K562 (cell line): ENCODE results near the gene TMEM214. TPM values are rescaled to one million over a fixed set of nuclear protein-coding genes. Genes with fewer than 3 reads are reported as not detected.

Experiments used
- ATAC-seq: fragments of 200-7000 bp; cut with Tn5 transposase; 3 replicates; pipeline ENCODE4 v1.9.1; 2020; ENCODE audit warnings: moderate library complexity
- BruUV-seq: library from RNA; stranded (reverse); fragments of 400-500 nt; replicated peaks from 2 replicates; lab custom pipeline; 2021; lab: Mats Ljungman, UMichigan
- CTCF ChIA-PET: fragments of 300-600 bp; formaldehyde crosslinking; extraction: SDS; loops from one replicate; lab custom pipeline; 2021; ENCODE audit warnings: low intra/inter-chr PET ratio; lab: Yijun Ruan, JAX
- POLR2A ChIA-PET: fragments of 300-600, 350-650 bp; sonication (Branson Sonifier 250); formaldehyde crosslinking; extraction: SDS; loops from one replicate; lab custom pipeline; 2021; ENCODE audit warnings: antibody characterized with exemption, inconsistent platforms; lab: Yijun Ruan, JAX
- DNase-seq, 4 experiments: peaks; one replicate each; pipeline versions ENCODE4 v3.0.0 to v3.0.0-alpha.2; 2011 to 2018; ENCODE audit warnings: low spot score in 3 of 4, mixed read lengths in 3 of 4; ENCODE audit errors: extremely low read depth in 1 of 4
- FAIRE-seq: peaks from 2 replicates; lab custom pipeline; 2011; peaks lifted over from hg19 to GRCh38; lab: Jason Lieb, UNC
- H2AFZ ChIP-seq: 2 replicates; pipeline ENCODE4 v1.6.0; 2011; ENCODE audit warnings: low read depth, low read length, control low read depth, inconsistent platforms
- H3K27ac ChIP-seq: fragments of 200-600 bp; 3 replicates; pipeline ENCODE4 v1.8.0; 2011; ENCODE audit warnings: low read depth, mild to moderate bottlenecking, control low read depth, inconsistent platforms, low read length, moderate library complexity, mixed read lengths; ENCODE audit errors: extremely low read depth
- H3K27me3 ChIP-seq, 2 experiments: fragments of 300-600 bp in 1 of 2; 2 replicates in 1 of 2; 3 replicates in 1 of 2; pipeline versions ENCODE4 v1.6.0 to v1.8.0; 2011; ENCODE audit warnings: inconsistent platforms in 2 of 2, low read length in 2 of 2, mild to moderate bottlenecking in 1 of 2, mixed read lengths in 1 of 2, moderate library complexity in 1 of 2; ENCODE audit not compliant: control insufficient read depth in 2 of 2, insufficient read depth in 2 of 2
- H3K36me3 ChIP-seq: fragments of 300-600 bp; 3 replicates; pipeline ENCODE4 v1.8.0; 2011; ENCODE audit warnings: mild to moderate bottlenecking, low read length, inconsistent platforms; ENCODE audit not compliant: control insufficient read depth, insufficient read depth
- H3K4me1 ChIP-seq, 2 experiments: fragments of 200-600 bp in 1 of 2; replicated peaks in 1 of 2; 2 replicates in 1 of 2; 3 replicates in 1 of 2; pipeline versions ENCODE4 v1.5.1 to v1.8.0; 2011; ENCODE audit warnings: inconsistent platforms in 2 of 2, low read length in 2 of 2, mild to moderate bottlenecking in 1 of 2, mixed read lengths in 1 of 2, moderate library complexity in 1 of 2; ENCODE audit not compliant: control insufficient read depth in 2 of 2, insufficient read depth in 2 of 2
- H3K4me2 ChIP-seq: 2 replicates; pipeline ENCODE4 v1.6.1; 2011; ENCODE audit warnings: low read length, control low read depth, inconsistent platforms, mixed read lengths; ENCODE audit not compliant: insufficient read depth
- H3K4me3 ChIP-seq: fragments of 200-600 bp; sonication (generic), shearing (Covaris generic); 2 replicates; pipeline ENCODE4 v1.5.1; 2016; ENCODE audit warnings: control low read depth, inconsistent platforms
- H3K79me2 ChIP-seq: fragments of 200-600 bp; 3 replicates; pipeline ENCODE4 v1.8.0; 2011; ENCODE audit warnings: low read length, inconsistent platforms; ENCODE audit not compliant: control insufficient read depth, insufficient read depth
- H3K9ac ChIP-seq, 2 experiments: 2 replicates each; pipeline versions ENCODE4 v1.6.0 to v1.6.1; 2011; ENCODE audit warnings: low read depth in 2 of 2, low read length in 2 of 2, control low read depth in 1 of 2, inconsistent platforms in 1 of 2, mild to moderate bottlenecking in 1 of 2, mixed read lengths in 1 of 2; ENCODE audit not compliant: insufficient read depth in 1 of 2
- H3K9me1 ChIP-seq: one replicate; pipeline ENCODE4 v1.6.0; 2011; ENCODE audit warnings: inconsistent platforms, mild to moderate bottlenecking, low read length, moderate library complexity; ENCODE audit not compliant: control insufficient read depth, insufficient read depth
- H3K9me3 ChIP-seq: replicated peaks from 2 replicates; pipeline ENCODE4 v1.5.1; 2011; ENCODE audit warnings: low read depth, low read length, inconsistent platforms; ENCODE audit not compliant: control insufficient read depth, insufficient read depth
- H4K20me1 ChIP-seq: replicated peaks from 2 replicates; pipeline ENCODE4 v1.6.1; 2011; ENCODE audit warnings: low read length, inconsistent platforms, mixed read lengths; ENCODE audit not compliant: control insufficient read depth, insufficient read depth
- CAMTA2 ChIP-seq: fragments of 250-450 bp; sonication (Bioruptor Pico); conservative IDR thresholded peaks from 2 replicates; pipeline ENCODE4 v1.5.1; 2022
- DIDO1 ChIP-seq: fragments of 450-650 bp; IDR thresholded peaks from 2 replicates; pipeline ENCODE4 v1.6.1; 2016; ENCODE audit warnings: low read depth, missing biosample characterization, missing genetic modification characterization
- ESRRA ChIP-seq: fragments of 450-650 bp; IDR thresholded peaks from 2 replicates; pipeline ENCODE4 v1.6.1; 2014; ENCODE audit warnings: low read depth, mild to moderate bottlenecking, moderate library complexity, borderline replicate concordance
- ETV6 ChIP-seq, 3 experiments: fragments of 150-350 bp in 1 of 3; sonication (generic) in 1 of 3; formaldehyde crosslinking in 1 of 3; IDR thresholded peaks; 2 replicates each; pipeline versions ENCODE4 v1.6.1 to v1.8.0; 2014 to 2022; ENCODE audit warnings: borderline replicate concordance in 2 of 3, low read depth in 2 of 3, antibody characterized with exemption in 1 of 3, low read length in 1 of 3, mild to moderate bottlenecking in 1 of 3, missing genetic modification reagents in 1 of 3
- IRF2 ChIP-seq: sonication (generic); formaldehyde crosslinking; IDR thresholded peaks from 2 replicates; pipeline ENCODE4 v1.8.1; 2022; ENCODE audit warnings: mild to moderate bottlenecking, missing genetic modification reagents
- KLF1 ChIP-seq: fragments of 450-650 bp; IDR thresholded peaks from 2 replicates; pipeline ENCODE4 v1.6.1; 2016; ENCODE audit warnings: missing genetic modification characterization, missing compliant biosample characterization
- NELFE ChIP-seq: IDR thresholded peaks from 2 replicates; pipeline ENCODE4 v1.6.1; 2011; ENCODE audit warnings: mild to moderate bottlenecking; ENCODE audit not compliant: insufficient read depth, insufficient read length
- PHF20 ChIP-seq: fragments of 450-650 bp; IDR thresholded peaks from 2 replicates; pipeline ENCODE4 v1.6.1; 2018; ENCODE audit not compliant: partially characterized antibody
- RFX1 ChIP-seq: fragments of 450-650 bp; IDR thresholded peaks from 2 replicates; pipeline ENCODE4 v1.6.1; 2016; ENCODE audit warnings: mild to moderate bottlenecking, moderate library complexity
- RNF2 ChIP-seq: sonication (generic); IDR thresholded peaks from 2 replicates; pipeline ENCODE4 v1.6.1; 2016
- ZBTB7A ChIP-seq: IDR thresholded peaks from 2 replicates; pipeline ENCODE4 v1.6.1; 2011; ENCODE audit warnings: low read depth, mild to moderate bottlenecking, low read length, moderate library complexity, borderline replicate concordance; ENCODE audit not compliant: control insufficient read depth
- ZNF586 ChIP-seq: fragments of 450-650 bp; formaldehyde crosslinking; conservative IDR thresholded peaks from 2 replicates; pipeline ENCODE4 v1.4.0; 2020; ENCODE audit warnings: mild to moderate bottlenecking, moderate library complexity
- WGBS: fragments of 100-300 bp; shearing (Covaris generic); methylation state at CpG from one replicate; pipeline ENCODE4 v1.1.6; 2016; ENCODE audit warnings: low coverage, mixed read lengths; ENCODE audit not compliant: insufficient coverage; ENCODE audit errors: missing lambda C conversion rate; 5-methylcytosine and 5-hydroxymethylcytosine counted together
- in situ Hi-C: fragments of 300-500 bp; cut with MboI; formaldehyde crosslinking; loops from 4 replicates; pipeline ENCODE4 v1.15.0; 2018; ENCODE audit warnings: inconsistent platforms, mixed read lengths
- intact Hi-C: fragments of 100-400 bp; cut with micrococcal nuclease; formaldehyde crosslinking; loops from 2 replicates; pipeline ENCODE4 v1.14.2; 2022
- polyA plus RNA-seq, 8 experiments: library from polyadenylated mRNA; depleted of rRNA in 4 of 8; stranded (reverse) in 5 of 8; unstranded in 3 of 8; fragments of >200 nt; fragmentation: Nextera tagmentation in 2 of 8; fragmentation: Illumina TruSeq in 1 of 8; extraction: Ambion mirVana in 2 of 8; extraction: Trizol in 1 of 8; gene quantifications; 2 replicates each; pipeline versions ENCODE4 v1.2.1 to v1.2.3, GENCODE V29; 2011 to 2014; ENCODE audit warnings: inconsistent platforms in 1 of 8, missing spikeins in 1 of 8
- total RNA-seq, 7 experiments: library from RNA; depleted of rRNA in 6 of 7; stranded (reverse); fragments of >200 nt in 6 of 7; fragmentation: Illumina TruSeq in 2 of 7; extraction: Trizol in 2 of 7; gene quantifications; 2 replicates each; pipeline versions ENCODE4 v1.2.1 to v1.2.3, GENCODE V29; 2011 to 2021; ENCODE audit warnings: low replicate concordance in 1 of 7
- TF ChIP-seq, protein P1 (sequence below): IDR thresholded peaks from 2 replicates; pipeline ENCODE4 v1.6.1; 2012; ENCODE audit warnings: low read depth, low read length, improper control_type of control experiment, borderline replicate concordance
- TF ChIP-seq, protein P2 (sequence below): fragments of 450-650 bp; formaldehyde crosslinking; conservative IDR thresholded peaks from 2 replicates; pipeline ENCODE4 v1.4.0; 2022; ENCODE audit warnings: mild to moderate bottlenecking, missing genetic modification characterization
- TF ChIP-seq, protein P3 (sequence below), 2 experiments: IDR thresholded peaks; 2 replicates each; pipeline ENCODE4 v1.6.1; 2012; ENCODE audit warnings: improper control_type of control experiment in 2 of 2, low read depth in 2 of 2, low read length in 2 of 2, borderline replicate concordance in 1 of 2

The TMEM214 gene
- total and polyA plus RNA-seq, 9 of the 15 experiments (the other 6 are each of a cell fraction or from before 2014, with no cell fraction given): 11.4 to 81.4 (median 44.1) TPM

DNA sequence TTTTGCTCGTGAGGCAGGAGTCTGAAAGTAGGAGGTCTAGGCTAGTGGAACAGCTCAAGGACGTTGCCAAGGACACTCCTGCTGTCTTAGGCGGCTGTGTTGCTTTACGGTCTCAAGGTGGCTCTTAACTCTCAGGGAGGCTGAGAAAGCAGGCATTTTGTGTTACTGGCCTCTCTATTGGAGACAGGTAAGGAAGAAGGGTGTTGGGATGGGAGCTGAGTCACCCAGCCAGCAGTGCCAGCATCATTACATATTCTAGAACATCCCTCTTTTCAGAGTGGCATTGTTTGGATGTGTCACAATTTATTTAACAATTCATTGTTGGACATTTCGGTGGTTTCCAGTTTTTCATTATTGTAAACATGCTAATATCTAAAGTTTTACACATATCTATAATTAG is 30.8 kb upstream of the TMEM214 start:
- Histone ChIP-seq H3K79me2 (peaks cover 68% of the 10 kb centered on the region), H3K9ac (peak overlapping the region; percentile 20 to 40; a peak in 2 of 4 replicates), H4K20me1 (no peaks in the 10 kb centered on the region; the same call in 1 of the 2 replicates), H3K4me1 (peaks cover 32 to 72% of the 10 kb centered on the region in 2 experiments), H3K27me3 (no peaks in the 10 kb centered on the region), H3K4me3 (no peak overlapping the region), H3K27ac (peak overlapping the region; percentile 43; the same call in 2 of the 3 replicates), H3K9me1 (peaks cover 3% of the 10 kb centered on the region), H3K36me3 (peaks cover 3% of the 10 kb centered on the region; the same call in 1 of the 3 replicates), H3K9me3 (no peaks in the 10 kb centered on the region), H2AFZ (no peak overlapping the region), H3K4me2 (no peak overlapping the region; the same call in 1 of the 2 replicates)
- ATAC-seq (peak; percentile 26; the same call in 2 of the 3 replicates), DNase-seq (peak in 2 of 4 experiments; percentile 42 to 47), FAIRE-seq (no peak)
- 39% methylated on average over 5 of the region's 5 CpGs for WGBS
- intact Hi-C loops: no loop called here
- BruUV-seq: no TSS peak
- TF ChIP-seq PHF20 (no peak), ESRRA (peak; percentile 95), KLF1 (tag) (no peak), ETV6 (IDR thresholded peaks at IDR 0.05; ENCODE audit: borderline replicate concordance in 1 of 2, low read depth in 2 of 2, low read length in 1 of 2) (no peak), ETV6 (CRISPR knock-in tag; IDR thresholded peaks at IDR 0.05; ENCODE audit: borderline replicate concordance) (no peak), RNF2 (no peak), CAMTA2 (CRISPR knock-in tag) (no peak), RFX1 (peak; percentile 40), ZBTB7A (no peak), IRF2 (no peak), NELFE (no peak), DIDO1 (tag) (no peak), ZNF586 (CRISPR knock-in tag) (no peak)
- TF ChIP-seq, protein P1, sequence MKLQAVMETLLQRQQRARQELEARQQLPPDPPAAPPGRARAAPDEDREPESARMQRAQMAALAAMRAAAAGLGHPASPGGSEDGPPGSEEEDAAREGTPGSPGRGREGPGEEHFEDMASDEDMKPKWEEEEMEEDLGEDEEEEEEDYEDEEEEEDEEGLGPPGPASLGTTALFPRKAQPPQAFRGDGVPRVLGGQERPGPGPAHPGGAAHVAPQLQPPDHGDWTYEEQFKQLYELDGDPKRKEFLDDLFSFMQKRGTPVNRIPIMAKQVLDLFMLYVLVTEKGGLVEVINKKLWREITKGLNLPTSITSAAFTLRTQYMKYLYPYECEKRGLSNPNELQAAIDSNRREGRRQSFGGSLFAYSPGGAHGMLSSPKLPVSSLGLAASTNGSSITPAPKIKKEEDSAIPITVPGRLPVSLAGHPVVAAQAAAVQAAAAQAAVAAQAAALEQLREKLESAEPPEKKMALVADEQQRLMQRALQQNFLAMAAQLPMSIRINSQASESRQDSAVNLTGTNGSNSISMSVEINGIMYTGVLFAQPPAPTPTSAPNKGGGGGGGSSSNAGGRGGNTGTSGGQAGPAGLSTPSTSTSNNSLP: no peak
- TF ChIP-seq, protein P2, sequence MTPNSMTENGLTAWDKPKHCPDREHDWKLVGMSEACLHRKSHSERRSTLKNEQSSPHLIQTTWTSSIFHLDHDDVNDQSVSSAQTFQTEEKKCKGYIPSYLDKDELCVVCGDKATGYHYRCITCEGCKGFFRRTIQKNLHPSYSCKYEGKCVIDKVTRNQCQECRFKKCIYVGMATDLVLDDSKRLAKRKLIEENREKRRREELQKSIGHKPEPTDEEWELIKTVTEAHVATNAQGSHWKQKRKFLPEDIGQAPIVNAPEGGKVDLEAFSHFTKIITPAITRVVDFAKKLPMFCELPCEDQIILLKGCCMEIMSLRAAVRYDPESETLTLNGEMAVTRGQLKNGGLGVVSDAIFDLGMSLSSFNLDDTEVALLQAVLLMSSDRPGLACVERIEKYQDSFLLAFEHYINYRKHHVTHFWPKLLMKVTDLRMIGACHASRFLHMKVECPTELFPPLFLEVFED (CRISPR knock-in tag): no peak
- TF ChIP-seq, protein P3, sequence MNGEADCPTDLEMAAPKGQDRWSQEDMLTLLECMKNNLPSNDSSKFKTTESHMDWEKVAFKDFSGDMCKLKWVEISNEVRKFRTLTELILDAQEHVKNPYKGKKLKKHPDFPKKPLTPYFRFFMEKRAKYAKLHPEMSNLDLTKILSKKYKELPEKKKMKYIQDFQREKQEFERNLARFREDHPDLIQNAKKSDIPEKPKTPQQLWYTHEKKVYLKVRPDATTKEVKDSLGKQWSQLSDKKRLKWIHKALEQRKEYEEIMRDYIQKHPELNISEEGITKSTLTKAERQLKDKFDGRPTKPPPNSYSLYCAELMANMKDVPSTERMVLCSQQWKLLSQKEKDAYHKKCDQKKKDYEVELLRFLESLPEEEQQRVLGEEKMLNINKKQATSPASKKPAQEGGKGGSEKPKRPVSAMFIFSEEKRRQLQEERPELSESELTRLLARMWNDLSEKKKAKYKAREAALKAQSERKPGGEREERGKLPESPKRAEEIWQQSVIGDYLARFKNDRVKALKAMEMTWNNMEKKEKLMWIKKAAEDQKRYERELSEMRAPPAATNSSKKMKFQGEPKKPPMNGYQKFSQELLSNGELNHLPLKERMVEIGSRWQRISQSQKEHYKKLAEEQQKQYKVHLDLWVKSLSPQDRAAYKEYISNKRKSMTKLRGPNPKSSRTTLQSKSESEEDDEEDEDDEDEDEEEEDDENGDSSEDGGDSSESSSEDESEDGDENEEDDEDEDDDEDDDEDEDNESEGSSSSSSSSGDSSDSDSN (IDR thresholded peaks at IDR 0.05; ENCODE audit: borderline replicate concordance in 1 of 2, low read depth in 2 of 2, low read length in 2 of 2): no peak
- ChIA-PET CTCF (interaction anchor here (0.7 kb wide), 1 partner anchor 12 kb away, joined by 3 read pairs; no protein-coding TSS in a partner anchor), POLR2A (interaction anchor here (0.6 kb wide), 1 partner anchor 1855 kb away, joined by 3 read pairs; no protein-coding TSS in a partner anchor)
- in situ Hi-C loops: no loop called here
